Erythroblast (primary cell): ENCODE measurements around the gene CGB2.
"Not testable (repeated sequence)": the region's sequence is repeated elsewhere in the genome, so short reads cannot be mapped to it uniquely, and the experiment has no call there.

Experiments used
- GATA1 ChIP-seq: IDR thresholded peaks from 2 replicates; pipeline ENCODE4 v1.6.1; 2011; ENCODE audit warnings: low read depth, mild to moderate bottlenecking, control low read depth, low read length, moderate library complexity
- POLR2A ChIP-seq: IDR thresholded peaks from 2 replicates; pipeline ENCODE4 v1.6.1; 2011; ENCODE audit warnings: mild to moderate bottlenecking, low read length

DNA sequence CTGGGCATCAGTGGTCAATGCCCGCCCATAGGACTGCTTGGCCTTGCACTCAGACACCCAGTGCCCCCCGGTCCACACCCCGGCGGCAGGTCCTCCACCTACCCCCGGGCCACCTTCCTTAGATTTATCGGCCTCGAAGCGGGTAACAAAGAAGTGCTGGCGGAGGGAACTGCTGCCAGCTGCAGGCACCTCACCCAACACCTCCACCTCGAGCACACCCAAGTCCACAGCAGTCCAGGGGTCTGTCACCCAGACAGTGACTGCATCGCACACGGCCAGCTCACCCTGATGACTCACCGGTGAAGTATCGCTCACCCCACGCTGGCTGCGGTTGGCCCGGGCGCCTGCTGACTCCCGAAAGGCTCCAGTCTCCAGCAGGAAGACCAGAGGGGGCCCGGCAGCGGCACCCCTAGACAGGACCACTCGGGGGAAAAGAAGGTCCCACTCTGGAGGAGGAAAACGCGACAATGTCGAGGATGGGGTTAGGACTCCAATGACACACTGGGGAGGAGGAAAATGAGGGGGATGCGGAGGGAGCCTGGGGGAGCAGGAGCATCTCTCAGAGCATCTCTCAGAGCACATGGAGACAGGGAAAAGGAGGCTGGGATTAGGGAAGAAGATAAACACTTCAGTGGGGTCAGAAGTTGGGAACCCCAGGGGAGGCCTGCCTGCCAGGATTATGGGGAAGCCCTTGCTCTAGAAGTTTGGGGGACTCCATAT lies 7.0 kb downstream of the CGB2 start:
- not testable (repeated sequence) for TF ChIP-seq POLR2A, GATA1
